ENCODE results near the gene APEX2.
A peak's percentile ranks its signal among the peaks of the same experiment; 100 is the strongest.
"Not testable (repeated sequence)": the region's sequence is repeated elsewhere in the genome, so short reads cannot be mapped to it uniquely, and the experiment has no call there.

The APEX2 gene

DNA sequence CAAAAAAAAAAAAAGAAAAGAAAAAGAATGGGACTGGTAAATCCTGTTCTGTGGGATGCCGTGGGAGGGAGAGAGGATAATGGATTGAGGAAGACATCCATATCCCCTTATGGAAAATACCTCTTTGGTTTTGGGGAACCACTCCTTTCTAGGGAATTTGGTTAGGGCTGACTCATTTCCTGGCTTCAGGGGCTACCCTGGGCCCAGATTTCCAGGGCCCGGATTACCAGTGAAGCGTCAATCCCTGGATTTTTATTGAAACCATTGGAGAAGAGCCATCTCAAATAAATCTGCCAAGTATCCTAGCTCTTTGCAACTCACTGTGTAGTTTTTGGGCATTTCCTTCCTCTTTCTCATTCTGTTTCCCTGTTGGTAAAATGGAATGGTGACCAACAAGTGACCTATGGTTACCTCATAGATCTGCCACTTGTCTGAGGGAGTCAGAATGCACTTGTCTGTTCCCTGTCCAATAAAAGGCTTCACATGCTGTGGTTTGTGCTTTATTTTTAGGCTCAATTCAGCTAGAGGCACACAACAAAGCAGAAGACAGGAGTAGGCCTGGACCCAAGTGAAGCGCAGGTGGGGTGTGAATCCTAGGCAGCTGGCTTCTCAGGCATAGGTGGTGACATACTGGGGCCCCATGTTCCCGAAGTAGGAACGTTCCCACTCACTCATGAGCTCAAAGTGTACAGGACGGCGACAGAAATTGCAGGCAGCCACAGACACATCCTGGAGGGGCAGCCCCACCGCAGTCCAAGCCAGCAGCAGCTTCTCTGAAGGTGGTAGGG, 8.6 kb downstream of the APEX2 start:
- H3K27ac ChIP-seq, result peak overlapping the region; percentile 94
- no peak for DNase-seq (ENCODE audit: low read depth, low spot score)

- DNase-seq (ENCODE audit: low read depth, low spot score), result no peak
- no peak overlapping the region for H3K27ac ChIP-seq
These were observed 11.1 kb downstream of the APEX2 start for GRCh38 chrX:55011294-55011693.

DNA sequence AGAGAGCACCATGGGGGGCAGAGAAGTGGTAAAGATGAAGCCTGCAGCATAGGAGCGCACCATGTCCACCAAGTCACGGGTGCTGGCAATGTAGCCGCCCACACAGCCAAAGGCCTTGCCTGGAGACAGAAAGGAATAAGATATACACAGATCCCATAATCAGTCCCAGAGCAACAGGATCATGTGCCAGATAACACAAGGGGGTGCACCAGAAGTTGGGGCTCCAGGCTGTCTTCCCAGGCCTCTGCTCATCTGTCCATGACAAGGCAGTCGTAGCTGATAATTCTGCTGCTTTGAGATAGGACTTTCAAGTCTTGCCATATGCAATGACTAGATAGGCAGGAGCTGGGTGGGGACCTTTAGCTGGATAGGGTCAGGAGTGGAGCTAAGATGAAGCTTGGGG, 14.7 kb downstream of the APEX2 start:
- no peak for DNase-seq (ENCODE audit: low read depth, low spot score)
- no peak overlapping the region for H3K27ac ChIP-seq

DNA sequence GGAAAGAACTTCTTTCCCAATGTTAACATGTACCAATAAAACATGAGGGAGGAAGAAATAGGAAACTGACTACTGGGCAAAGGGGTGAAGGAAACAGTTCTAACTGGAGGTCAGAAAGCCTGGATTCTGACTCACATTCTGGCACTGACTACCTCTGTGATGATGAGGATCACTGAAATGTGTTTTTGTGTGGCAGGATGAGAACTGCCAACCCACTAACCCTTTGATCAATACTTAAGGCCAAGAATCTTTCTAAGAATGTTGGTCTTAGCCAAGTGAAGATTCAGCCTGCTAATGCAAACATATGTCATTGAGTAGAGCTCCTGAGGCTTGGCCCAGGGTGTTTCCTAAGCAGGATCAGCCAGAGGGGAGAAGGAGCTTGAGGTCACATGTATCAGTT, 26.0 kb downstream of the APEX2 start:
- no peak for DNase-seq (ENCODE audit: low read depth, low spot score)
- no peak overlapping the region for H3K27ac ChIP-seq

GRCh38 chrX:55026840-55027239, 26.7 kb downstream of the APEX2 start:
- DNase-seq (ENCODE audit: low read depth, low spot score), result no peak
- no peak overlapping the region for H3K27ac ChIP-seq

DNA sequence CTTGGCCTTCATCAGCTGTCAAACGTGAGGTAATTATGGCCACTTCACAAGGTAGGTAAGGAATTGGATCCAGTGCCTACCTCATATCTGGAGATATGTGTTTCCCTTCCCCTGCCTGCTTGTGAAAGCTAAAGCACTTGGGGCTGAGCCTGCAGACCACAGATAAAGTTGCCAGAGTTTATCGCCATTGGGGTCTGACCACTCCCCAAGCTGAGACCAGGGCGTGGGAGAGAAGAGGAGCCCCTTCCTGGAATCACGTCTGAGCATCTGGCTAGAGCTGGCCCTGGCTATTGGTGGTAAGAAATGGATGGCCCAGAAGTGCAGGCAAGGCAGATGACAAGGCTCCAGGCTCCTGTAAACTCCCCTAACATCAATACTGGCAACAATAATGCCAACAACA, 27.9 kb downstream of the APEX2 start:
- H3K27ac ChIP-seq, result no peak overlapping the region
- no peak for DNase-seq (ENCODE audit: low read depth, low spot score)

- DNase-seq (ENCODE audit: low read depth, low spot score), result no peak
- no peak overlapping the region for H3K27ac ChIP-seq
These were observed 28.4 kb downstream of the APEX2 start for GRCh38 chrX:55028611-55029010.

DNA sequence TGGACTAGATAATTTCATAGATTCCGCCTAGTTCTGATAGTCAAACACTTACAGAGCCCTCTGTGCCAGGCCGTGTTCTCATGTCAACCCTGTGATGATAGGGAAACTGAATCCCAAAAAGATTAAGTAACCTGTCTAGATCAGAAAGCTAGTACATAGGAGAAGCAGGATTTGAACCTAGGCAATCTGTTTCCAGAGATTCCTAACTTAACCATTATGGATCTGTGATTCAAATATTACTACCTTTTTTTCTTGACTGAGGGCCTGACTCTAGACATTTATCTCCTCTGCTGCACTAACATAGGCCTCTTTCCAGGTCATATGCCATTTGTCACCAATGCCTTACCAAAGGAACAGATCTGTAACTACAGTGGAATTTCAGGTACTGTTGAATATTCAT, 29.1 kb downstream of the APEX2 start:
- DNase-seq (ENCODE audit: low read depth, low spot score), result no peak
- H3K27ac ChIP-seq, result no peak overlapping the region

GRCh38 chrX:55030271-55031205, 30.4 kb downstream of the APEX2 start, which contains the start of gene ALAS2:
Gene ALAS2, minus strand, starts transcription at chrX:55030977. Its CDS starts 4,977 bp downstream, at chrX:55026000.
- no peak for DNase-seq (ENCODE audit: low read depth, low spot score)
- H3K27ac ChIP-seq, result no peak within 1 kb of the TSS

DNA sequence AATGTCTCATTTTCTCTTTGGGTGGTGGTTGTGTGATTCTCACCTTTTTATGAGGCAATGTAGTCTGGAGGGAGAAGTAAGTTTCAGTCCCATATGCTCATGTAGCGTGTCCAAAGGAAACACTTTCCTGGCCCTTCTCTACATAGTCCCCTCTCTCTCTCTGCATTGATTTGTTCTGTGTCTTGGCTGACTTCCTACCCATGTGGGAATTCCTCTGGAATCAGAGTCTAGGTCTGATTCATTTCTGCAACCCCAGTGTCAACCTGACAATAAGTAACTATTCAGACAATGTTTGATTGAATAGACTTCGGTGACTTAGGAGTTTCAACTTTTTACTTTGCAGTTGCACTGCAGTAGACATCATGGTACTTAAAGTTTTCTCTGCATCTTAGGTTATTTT, 33.3 kb downstream of the APEX2 start:
- DNase-seq (ENCODE audit: low read depth, low spot score), result no peak
- H3K27ac ChIP-seq, result no peak overlapping the region

- H3K27ac ChIP-seq, result no peak overlapping the region
- DNase-seq (ENCODE audit: low read depth, low spot score), result no peak
These were observed 39.3 kb downstream of the APEX2 start for GRCh38 chrX:55039471-55039870.

DNA sequence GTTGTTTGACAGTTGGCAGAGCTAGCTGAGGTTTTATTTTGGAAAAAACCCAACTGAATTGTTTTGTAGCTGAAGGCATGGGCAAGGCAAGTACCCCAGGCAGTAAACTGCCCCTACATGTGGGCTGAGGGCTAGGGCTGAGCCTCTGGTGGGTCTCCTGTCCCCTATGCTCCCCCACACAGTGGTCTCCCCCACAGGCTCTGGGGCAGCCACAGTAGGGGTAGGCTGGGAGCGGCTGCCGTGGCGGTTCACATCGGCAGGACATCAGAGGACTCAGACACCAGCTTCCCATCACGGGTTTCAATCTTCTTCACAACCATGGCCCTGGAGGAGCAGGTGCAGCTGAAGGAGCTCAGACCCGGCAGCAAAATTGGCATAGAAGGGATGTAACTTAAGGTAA, 41.4 kb downstream of the APEX2 start:
- DNase-seq (ENCODE audit: low read depth, low spot score), result no peak
- H3K27ac ChIP-seq, result no peak overlapping the region

DNA sequence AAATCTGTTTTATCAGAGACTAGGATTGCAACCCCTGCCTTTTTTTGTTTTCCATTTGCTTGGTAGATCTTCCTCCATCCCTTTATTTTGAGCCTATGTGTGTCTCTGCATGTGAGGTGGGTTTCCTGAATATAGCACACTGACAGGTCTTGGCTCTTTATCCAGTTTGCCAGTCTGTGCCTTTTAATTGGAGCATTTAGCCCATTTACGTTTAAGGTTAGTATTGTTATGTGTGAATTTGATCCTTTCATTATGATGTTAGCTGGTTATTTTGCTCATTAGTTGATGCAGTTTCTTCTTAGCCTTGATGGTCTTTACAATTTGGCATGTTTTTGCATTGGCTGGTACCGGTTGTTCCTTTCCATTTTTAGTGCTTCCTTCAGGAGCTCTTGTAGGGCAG, 50.4 kb downstream of the APEX2 start:
- H3K27ac ChIP-seq; DNase-seq (ENCODE audit: low read depth, low spot score): not testable (repeated sequence)

GRCh38 chrX:55056820-55057674, 56.9 kb downstream of the APEX2 start:
- DNase-seq (ENCODE audit: low read depth, low spot score), result no peak
- no peak overlapping the region for H3K27ac ChIP-seq

DNA sequence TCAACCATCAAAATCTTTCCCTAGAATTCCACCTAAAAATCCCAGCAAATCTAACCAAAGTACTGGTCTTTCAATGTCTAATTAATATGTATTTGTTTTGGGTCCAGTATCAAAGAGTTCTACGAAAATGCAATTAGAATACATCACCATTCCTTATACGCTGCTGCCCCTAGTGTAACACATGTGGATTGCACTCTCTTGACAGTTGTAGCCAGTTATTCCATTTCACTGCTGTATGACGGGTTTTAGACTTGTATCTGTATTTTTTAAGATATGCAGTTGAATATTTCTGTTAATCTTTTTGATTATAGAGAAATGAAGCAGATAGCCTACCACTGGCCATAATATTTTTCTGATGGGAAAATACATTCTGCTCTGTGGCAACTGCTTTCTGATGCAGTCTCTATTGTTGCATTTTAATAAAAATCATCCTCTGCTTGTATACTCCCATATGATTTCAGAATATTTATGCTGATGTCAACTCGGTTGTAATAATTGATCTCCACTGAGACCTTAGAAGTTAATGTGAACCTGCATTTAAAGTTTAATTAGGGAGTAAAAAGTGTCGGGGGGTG, 57.6 kb downstream of the APEX2 start:
- no peak overlapping the region for H3K27ac ChIP-seq
- no peak for DNase-seq (ENCODE audit: low read depth, low spot score)
